Measurements from ENCODE around the gene GPC5. TPM values are rescaled to one million over a fixed set of nuclear protein-coding genes. Genes with fewer than 3 reads are reported as not detected.

GPC5 gene
- total RNA-seq, 1 donor from 2014 or later, result 10.2 TPM

DNA sequence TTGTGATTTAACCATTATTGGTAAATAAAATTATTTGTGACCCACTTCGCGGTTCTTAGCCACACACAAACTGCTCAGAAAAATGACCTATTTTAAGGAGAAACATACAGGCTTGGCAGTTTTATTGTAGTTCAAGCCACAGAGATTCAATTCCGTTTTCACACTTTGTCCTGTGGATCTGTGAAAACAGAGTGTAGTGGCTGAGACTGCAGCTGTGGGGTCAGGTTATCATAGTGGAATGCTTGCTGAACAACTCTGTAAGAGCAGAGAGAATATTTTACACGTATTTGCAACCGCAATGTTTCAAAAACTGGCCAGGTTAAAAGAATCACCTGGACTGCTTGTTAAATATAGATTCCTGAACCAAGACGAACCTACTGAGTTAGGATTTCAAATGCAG is 292.5 kb downstream of the GPC5 start:
- TF ChIP-seq, protein P1, sequence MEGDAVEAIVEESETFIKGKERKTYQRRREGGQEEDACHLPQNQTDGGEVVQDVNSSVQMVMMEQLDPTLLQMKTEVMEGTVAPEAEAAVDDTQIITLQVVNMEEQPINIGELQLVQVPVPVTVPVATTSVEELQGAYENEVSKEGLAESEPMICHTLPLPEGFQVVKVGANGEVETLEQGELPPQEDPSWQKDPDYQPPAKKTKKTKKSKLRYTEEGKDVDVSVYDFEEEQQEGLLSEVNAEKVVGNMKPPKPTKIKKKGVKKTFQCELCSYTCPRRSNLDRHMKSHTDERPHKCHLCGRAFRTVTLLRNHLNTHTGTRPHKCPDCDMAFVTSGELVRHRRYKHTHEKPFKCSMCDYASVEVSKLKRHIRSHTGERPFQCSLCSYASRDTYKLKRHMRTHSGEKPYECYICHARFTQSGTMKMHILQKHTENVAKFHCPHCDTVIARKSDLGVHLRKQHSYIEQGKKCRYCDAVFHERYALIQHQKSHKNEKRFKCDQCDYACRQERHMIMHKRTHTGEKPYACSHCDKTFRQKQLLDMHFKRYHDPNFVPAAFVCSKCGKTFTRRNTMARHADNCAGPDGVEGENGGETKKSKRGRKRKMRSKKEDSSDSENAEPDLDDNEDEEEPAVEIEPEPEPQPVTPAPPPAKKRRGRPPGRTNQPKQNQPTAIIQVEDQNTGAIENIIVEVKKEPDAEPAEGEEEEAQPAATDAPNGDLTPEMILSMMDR (IDR thresholded peaks at IDR 0.05; ENCODE audit: partially characterized antibody, unreplicated experiment), result no peak
- H3K27ac Mint-ChIP-seq (ENCODE audit: unreplicated experiment), result no peak overlapping the region
- H3K9me3 Mint-ChIP-seq (ENCODE audit: unreplicated experiment), result peaks cover 8% of the 10 kb centered on the region
- DNase-seq, result no peak
- H3K27me3 Mint-ChIP-seq (ENCODE audit: unreplicated experiment), result peaks cover 5% of the 10 kb centered on the region
- no peaks in the 10 kb centered on the region for H3K36me3 Mint-ChIP-seq (ENCODE audit: unreplicated experiment)
- peaks cover 24% of the 10 kb centered on the region for H3K4me1 Mint-ChIP-seq (ENCODE audit: low read depth, unreplicated experiment)
- H3K4me3 Mint-ChIP-seq (ENCODE audit: unreplicated experiment), result no peak overlapping the region

DNA sequence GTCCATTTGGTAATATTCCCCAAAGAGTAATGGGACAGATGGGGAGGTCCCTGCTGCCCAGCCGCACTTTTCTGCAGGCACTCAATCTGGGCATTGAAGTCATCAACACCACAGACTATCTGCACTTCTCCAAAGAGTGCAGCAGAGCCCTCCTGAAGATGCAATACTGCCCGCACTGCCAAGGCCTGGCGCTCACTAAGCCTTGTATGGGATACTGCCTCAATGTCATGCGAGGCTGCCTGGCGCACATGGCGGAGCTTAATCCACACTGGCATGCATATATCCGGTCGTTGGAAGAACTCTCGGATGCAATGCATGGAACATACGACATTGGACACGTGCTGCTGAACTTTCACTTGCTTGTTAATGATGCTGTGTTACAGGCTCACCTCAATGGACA is 295.0 kb downstream of the GPC5 start:
- Mint-ChIP-seq H3K9me3 (ENCODE audit: unreplicated experiment) (peaks cover 8% of the 10 kb centered on the region), H3K27ac (ENCODE audit: unreplicated experiment) (peak overlapping the region; percentile 85), H3K4me3 (ENCODE audit: unreplicated experiment) (peak overlapping the region; percentile 77), H3K4me1 (ENCODE audit: low read depth, unreplicated experiment) (peaks cover 24% of the 10 kb centered on the region), H3K27me3 (ENCODE audit: unreplicated experiment) (peaks cover 5% of the 10 kb centered on the region), H3K36me3 (ENCODE audit: unreplicated experiment) (no peaks in the 10 kb centered on the region)
- peak; percentile 51 for DNase-seq
- TF ChIP-seq, protein P1 (IDR thresholded peaks at IDR 0.05; ENCODE audit: partially characterized antibody, unreplicated experiment), result no peak

DNA sequence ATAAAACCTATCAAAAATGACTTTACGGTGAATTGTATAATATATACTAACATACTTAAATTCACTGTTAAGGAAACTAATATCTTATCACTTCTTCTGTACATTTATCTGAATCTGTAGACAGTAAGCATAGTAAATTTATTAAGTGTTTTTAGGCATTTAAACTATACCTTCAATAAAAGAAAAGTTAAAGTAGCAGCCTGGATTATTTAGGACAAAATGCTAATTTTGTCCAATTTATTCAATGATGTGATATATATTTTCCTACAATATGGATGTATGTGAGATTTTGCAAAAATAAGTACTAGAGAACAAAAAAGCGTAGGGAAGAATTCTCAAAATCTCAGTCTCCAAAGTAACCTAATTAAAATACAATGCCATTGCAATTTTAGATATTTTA is 299.9 kb downstream of the GPC5 start:
- H3K27me3 Mint-ChIP-seq (ENCODE audit: unreplicated experiment), result no peaks in the 10 kb centered on the region
- H3K9me3 Mint-ChIP-seq (ENCODE audit: unreplicated experiment), result peaks cover 4% of the 10 kb centered on the region
- no peaks in the 10 kb centered on the region for H3K36me3 Mint-ChIP-seq (ENCODE audit: unreplicated experiment)
- TF ChIP-seq, protein P1 (IDR thresholded peaks at IDR 0.05; ENCODE audit: partially characterized antibody, unreplicated experiment), result no peak
- H3K4me3 Mint-ChIP-seq (ENCODE audit: unreplicated experiment), result no peak overlapping the region
- H3K4me1 Mint-ChIP-seq (ENCODE audit: low read depth, unreplicated experiment), result peaks cover 11% of the 10 kb centered on the region
- H3K27ac Mint-ChIP-seq (ENCODE audit: unreplicated experiment), result no peak overlapping the region
- no peak for DNase-seq

DNA sequence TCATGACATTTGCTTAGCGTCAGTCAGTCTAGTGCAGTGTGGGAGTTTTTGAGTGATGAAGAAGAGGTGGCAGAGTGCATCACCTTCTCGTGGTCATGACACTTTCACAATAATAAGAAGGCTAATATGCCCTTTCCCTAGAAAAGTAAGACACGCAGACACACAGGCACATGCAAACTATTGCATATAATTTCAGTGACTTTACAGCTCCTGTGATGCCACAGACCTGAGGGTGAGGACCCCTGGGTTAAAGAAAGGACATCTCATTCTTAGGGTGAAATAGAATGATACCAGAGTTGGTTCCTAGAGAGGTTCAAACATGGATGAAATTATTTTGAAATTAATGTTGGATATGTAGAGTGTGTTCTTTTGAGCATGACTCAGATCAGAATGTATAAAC is 300.3 kb downstream of the GPC5 start:
- Mint-ChIP-seq H3K36me3 (ENCODE audit: unreplicated experiment) (no peaks in the 10 kb centered on the region), H3K27me3 (ENCODE audit: unreplicated experiment) (no peaks in the 10 kb centered on the region), H3K9me3 (ENCODE audit: unreplicated experiment) (peaks cover 3% of the 10 kb centered on the region), H3K27ac (ENCODE audit: unreplicated experiment) (no peak overlapping the region), H3K4me1 (ENCODE audit: low read depth, unreplicated experiment) (peaks cover 7% of the 10 kb centered on the region), H3K4me3 (ENCODE audit: unreplicated experiment) (no peak overlapping the region)
- DNase-seq, result no peak
- TF ChIP-seq, protein P1 (IDR thresholded peaks at IDR 0.05; ENCODE audit: partially characterized antibody, unreplicated experiment), result no peak

DNA sequence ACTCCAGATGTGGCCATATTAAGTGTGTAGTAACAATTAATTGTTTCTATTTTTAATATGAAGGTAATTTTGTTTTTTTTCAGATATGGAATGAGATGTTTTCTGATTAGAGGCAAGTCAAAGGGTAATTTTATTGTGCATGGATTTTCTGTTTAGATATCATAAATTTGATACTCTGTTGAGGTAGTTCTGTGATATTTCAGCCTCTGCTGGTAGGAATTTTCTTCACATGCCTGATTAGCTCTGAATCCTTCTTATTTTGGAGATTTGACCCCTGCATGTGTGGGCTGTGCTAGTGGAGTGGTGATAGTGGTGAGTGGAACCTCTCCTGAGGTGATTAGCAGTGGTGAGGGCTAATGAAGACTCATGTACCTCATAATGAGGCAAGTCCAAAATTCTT is 301.4 kb downstream of the GPC5 start:
- H3K27ac Mint-ChIP-seq (ENCODE audit: unreplicated experiment), result no peak overlapping the region
- H3K36me3 Mint-ChIP-seq (ENCODE audit: unreplicated experiment), result no peaks in the 10 kb centered on the region
- H3K27me3 Mint-ChIP-seq (ENCODE audit: unreplicated experiment), result no peaks in the 10 kb centered on the region
- H3K9me3 Mint-ChIP-seq (ENCODE audit: unreplicated experiment), result no peaks in the 10 kb centered on the region
- DNase-seq, result no peak
- no peak overlapping the region for H3K4me3 Mint-ChIP-seq (ENCODE audit: unreplicated experiment)
- TF ChIP-seq, protein P1 (IDR thresholded peaks at IDR 0.05; ENCODE audit: partially characterized antibody, unreplicated experiment), result no peak
- peaks cover 3% of the 10 kb centered on the region for H3K4me1 Mint-ChIP-seq (ENCODE audit: low read depth, unreplicated experiment)

All from glutamatergic neuron (in vitro differentiated cells).